K562 (cell line): ENCODE measurements around the gene LEPR. TPM values are rescaled to one million over a fixed set of nuclear protein-coding genes. Genes with fewer than 3 reads are reported as not detected.
A peak's percentile ranks its signal among the peaks of the same experiment; 100 is the strongest.

Source experiments
- ATAC-seq: fragments of 200-7000 bp; cut with Tn5 transposase; 3 replicates; pipeline ENCODE4 v1.9.1; 2020; ENCODE audit warnings: moderate library complexity
- BruUV-seq: library from RNA; stranded (reverse); fragments of 400-500 nt; replicated peaks from 2 replicates; lab custom pipeline; 2021; lab: Mats Ljungman, UMichigan
- CTCF ChIA-PET: fragments of 300-600 bp; formaldehyde crosslinking; extraction: SDS; loops from one replicate; lab custom pipeline; 2021; ENCODE audit warnings: low intra/inter-chr PET ratio; lab: Yijun Ruan, JAX
- POLR2A ChIA-PET: fragments of 300-600, 350-650 bp; sonication (Branson Sonifier 250); formaldehyde crosslinking; extraction: SDS; loops from one replicate; lab custom pipeline; 2021; ENCODE audit warnings: antibody characterized with exemption, inconsistent platforms; lab: Yijun Ruan, JAX
- DNase-seq, 4 experiments: peaks; one replicate each; pipeline versions ENCODE4 v3.0.0 to v3.0.0-alpha.2; 2011 to 2018; ENCODE audit warnings: low spot score in 3 of 4, mixed read lengths in 3 of 4; ENCODE audit errors: extremely low read depth in 1 of 4
- FAIRE-seq: peaks from 2 replicates; lab custom pipeline; 2011; peaks lifted over from hg19 to GRCh38; lab: Jason Lieb, UNC
- H2AFZ ChIP-seq: 2 replicates; pipeline ENCODE4 v1.6.0; 2011; ENCODE audit warnings: low read depth, low read length, control low read depth, inconsistent platforms
- H3K27ac ChIP-seq: fragments of 200-600 bp; 3 replicates; pipeline ENCODE4 v1.8.0; 2011; ENCODE audit warnings: low read depth, mild to moderate bottlenecking, control low read depth, inconsistent platforms, low read length, moderate library complexity, mixed read lengths; ENCODE audit errors: extremely low read depth
- H3K27me3 ChIP-seq, 2 experiments: fragments of 300-600 bp in 1 of 2; 2 replicates in 1 of 2; 3 replicates in 1 of 2; pipeline versions ENCODE4 v1.6.0 to v1.8.0; 2011; ENCODE audit warnings: inconsistent platforms in 2 of 2, low read length in 2 of 2, mild to moderate bottlenecking in 1 of 2, mixed read lengths in 1 of 2, moderate library complexity in 1 of 2; ENCODE audit not compliant: control insufficient read depth in 2 of 2, insufficient read depth in 2 of 2
- H3K36me3 ChIP-seq: fragments of 300-600 bp; 3 replicates; pipeline ENCODE4 v1.8.0; 2011; ENCODE audit warnings: mild to moderate bottlenecking, low read length, inconsistent platforms; ENCODE audit not compliant: control insufficient read depth, insufficient read depth
- H3K4me1 ChIP-seq, 2 experiments: fragments of 200-600 bp in 1 of 2; replicated peaks in 1 of 2; 2 replicates in 1 of 2; 3 replicates in 1 of 2; pipeline versions ENCODE4 v1.5.1 to v1.8.0; 2011; ENCODE audit warnings: inconsistent platforms in 2 of 2, low read length in 2 of 2, mild to moderate bottlenecking in 1 of 2, mixed read lengths in 1 of 2, moderate library complexity in 1 of 2; ENCODE audit not compliant: control insufficient read depth in 2 of 2, insufficient read depth in 2 of 2
- H3K4me2 ChIP-seq: 2 replicates; pipeline ENCODE4 v1.6.1; 2011; ENCODE audit warnings: low read length, control low read depth, inconsistent platforms, mixed read lengths; ENCODE audit not compliant: insufficient read depth
- H3K4me3 ChIP-seq: fragments of 200-600 bp; sonication (generic), shearing (Covaris generic); 2 replicates; pipeline ENCODE4 v1.5.1; 2016; ENCODE audit warnings: control low read depth, inconsistent platforms
- H3K79me2 ChIP-seq: fragments of 200-600 bp; 3 replicates; pipeline ENCODE4 v1.8.0; 2011; ENCODE audit warnings: low read length, inconsistent platforms; ENCODE audit not compliant: control insufficient read depth, insufficient read depth
- H3K9ac ChIP-seq, 2 experiments: 2 replicates each; pipeline versions ENCODE4 v1.6.0 to v1.6.1; 2011; ENCODE audit warnings: low read depth in 2 of 2, low read length in 2 of 2, control low read depth in 1 of 2, inconsistent platforms in 1 of 2, mild to moderate bottlenecking in 1 of 2, mixed read lengths in 1 of 2; ENCODE audit not compliant: insufficient read depth in 1 of 2
- H3K9me1 ChIP-seq: one replicate; pipeline ENCODE4 v1.6.0; 2011; ENCODE audit warnings: inconsistent platforms, mild to moderate bottlenecking, low read length, moderate library complexity; ENCODE audit not compliant: control insufficient read depth, insufficient read depth
- H3K9me3 ChIP-seq: replicated peaks from 2 replicates; pipeline ENCODE4 v1.5.1; 2011; ENCODE audit warnings: low read depth, low read length, inconsistent platforms; ENCODE audit not compliant: control insufficient read depth, insufficient read depth
- H4K20me1 ChIP-seq: replicated peaks from 2 replicates; pipeline ENCODE4 v1.6.1; 2011; ENCODE audit warnings: low read length, inconsistent platforms, mixed read lengths; ENCODE audit not compliant: control insufficient read depth, insufficient read depth
- CEBPB ChIP-seq: fragments of 450-650 bp; IDR thresholded peaks from 2 replicates; pipeline ENCODE4 v1.6.1; 2016; ENCODE audit warnings: missing genetic modification characterization, missing compliant biosample characterization
- CEBPG ChIP-seq, 3 experiments: fragments of 200-800 bp in 1 of 3; sonication (Bioruptor generic) in 1 of 3; sonication (generic) in 1 of 3; formaldehyde crosslinking in 1 of 3; IDR thresholded peaks in 2 of 3; conservative IDR thresholded peaks in 1 of 3; 2 replicates each; pipeline versions ENCODE4 v1.6.1 to v1.8.0; 2016 to 2022; ENCODE audit warnings: missing compliant biosample characterization in 2 of 3, missing genetic modification characterization in 2 of 3, mild to moderate bottlenecking in 1 of 3, missing genetic modification reagents in 1 of 3
- FOXK1 ChIP-seq: sonication (generic); formaldehyde crosslinking; IDR thresholded peaks from 2 replicates; pipeline ENCODE4 v1.8.0; 2022; ENCODE audit warnings: missing genetic modification reagents, mild to moderate bottlenecking, borderline replicate concordance
- ZBTB12 ChIP-seq: fragments of 250-450 bp; sonication (Bioruptor Pico); IDR thresholded peaks from 2 replicates; pipeline ENCODE4 v1.4.0; 2020
- ZNF311 ChIP-seq: fragments of 250-450 bp; sonication (Bioruptor Pico); IDR thresholded peaks from 2 replicates; pipeline ENCODE4 v1.4.0; 2020; ENCODE audit warnings: mild to moderate bottlenecking, moderate library complexity
- ZNF507 ChIP-seq: conservative IDR thresholded peaks from 2 replicates; pipeline ENCODE4 v1.6.1; 2017; ENCODE audit warnings: missing genetic modification characterization, missing compliant biosample characterization
- ZNF696 ChIP-seq: fragments of 250-450 bp; sonication (Bioruptor Pico); conservative IDR thresholded peaks from 2 replicates; pipeline ENCODE4 v1.4.0; 2020; ENCODE audit warnings: mild to moderate bottlenecking, moderate library complexity
- ZNF79 ChIP-seq: fragments of 250-450 bp; sonication (Bioruptor Pico); IDR thresholded peaks from 2 replicates; pipeline ENCODE4 v1.4.0; 2020; ENCODE audit warnings: low read depth, mild to moderate bottlenecking, moderate library complexity
- WGBS: fragments of 100-300 bp; shearing (Covaris generic); methylation state at CpG from one replicate; pipeline ENCODE4 v1.1.6; 2016; ENCODE audit warnings: low coverage, mixed read lengths; ENCODE audit not compliant: insufficient coverage; ENCODE audit errors: missing lambda C conversion rate; 5-methylcytosine and 5-hydroxymethylcytosine counted together
- in situ Hi-C: fragments of 300-500 bp; cut with MboI; formaldehyde crosslinking; loops from 4 replicates; pipeline ENCODE4 v1.15.0; 2018; ENCODE audit warnings: inconsistent platforms, mixed read lengths
- intact Hi-C: fragments of 100-400 bp; cut with micrococcal nuclease; formaldehyde crosslinking; loops from 2 replicates; pipeline ENCODE4 v1.14.2; 2022
- polyA plus RNA-seq, 8 experiments: library from polyadenylated mRNA; depleted of rRNA in 4 of 8; stranded (reverse) in 5 of 8; unstranded in 3 of 8; fragments of >200 nt; fragmentation: Nextera tagmentation in 2 of 8; fragmentation: Illumina TruSeq in 1 of 8; extraction: Ambion mirVana in 2 of 8; extraction: Trizol in 1 of 8; gene quantifications; 2 replicates each; pipeline versions ENCODE4 v1.2.1 to v1.2.3, GENCODE V29; 2011 to 2014; ENCODE audit warnings: inconsistent platforms in 1 of 8, missing spikeins in 1 of 8
- total RNA-seq, 7 experiments: library from RNA; depleted of rRNA in 6 of 7; stranded (reverse); fragments of >200 nt in 6 of 7; fragmentation: Illumina TruSeq in 2 of 7; extraction: Trizol in 2 of 7; gene quantifications; 2 replicates each; pipeline versions ENCODE4 v1.2.1 to v1.2.3, GENCODE V29; 2011 to 2021; ENCODE audit warnings: low replicate concordance in 1 of 7

The LEPR gene
- total and polyA plus RNA-seq, 9 of the 15 experiments (the other 6 are each of a cell fraction or from before 2014, with no cell fraction given): 12.2 to 111 (median 43.1) TPM

GRCh38 chr1:65444128-65444640 lies 23.7 kb downstream of the LEPR start:
- DNase-seq (no peak), FAIRE-seq (no peak), ATAC-seq (no peak)
- H2AFZ ChIP-seq: no peak overlapping the region
- H4K20me1 ChIP-seq: no peaks in the 10 kb centered on the region
- intact Hi-C loops (no loop called here), in situ Hi-C loops (no loop called here)
- ChIA-PET CTCF (no interaction called here), POLR2A (no interaction called here)
- H3K9me1 ChIP-seq: no peaks in the 10 kb centered on the region
- H3K9ac ChIP-seq: no peak overlapping the region
- no peaks in the 10 kb centered on the region; the same call in 2 of the 3 replicates for H3K36me3 ChIP-seq
- H3K4me1 ChIP-seq: peaks cover 3 to 9% of the 10 kb centered on the region in 2 experiments; a peak in 3 of 5 replicates
- H3K27me3 ChIP-seq: no peaks in the 10 kb centered on the region
- no peaks in the 10 kb centered on the region for H3K9me3 ChIP-seq
- no peaks in the 10 kb centered on the region for H3K79me2 ChIP-seq
- H3K27ac ChIP-seq: no peak overlapping the region
- H3K4me3 ChIP-seq: no peak overlapping the region
- 86% methylated on average over 3 of the region's 5 CpGs for WGBS
- TF ChIP-seq ZNF311 (CRISPR knock-in tag): no peak
- TF ChIP-seq ZNF507 (tag): no peak
- no peak overlapping the region for H3K4me2 ChIP-seq
- no TSS peak for BruUV-seq

GRCh38 chr1:65445837-65446236 lies 25.4 kb downstream of the LEPR start:
- Histone ChIP-seq H3K27ac (no peak overlapping the region), H3K79me2 (no peaks in the 10 kb centered on the region), H3K4me3 (no peak overlapping the region), H3K4me2 (no peak overlapping the region), H3K9me3 (no peaks in the 10 kb centered on the region), H3K9ac (no peak overlapping the region), H3K27me3 (no peaks in the 10 kb centered on the region), H3K9me1 (no peaks in the 10 kb centered on the region), H4K20me1 (no peaks in the 10 kb centered on the region), H3K36me3 (no peaks in the 10 kb centered on the region; the same call in 2 of the 3 replicates), H3K4me1 (peaks cover 3 to 4% of the 10 kb centered on the region in 2 experiments; a peak in 2 of 5 replicates), H2AFZ (no peak overlapping the region)
- BruUV-seq: no TSS peak
- 94% methylated on average over 1 of the region's 1 CpG for WGBS
- CTCF ChIA-PET: no interaction called here
- FAIRE-seq: no peak
- POLR2A ChIA-PET: no interaction called here
- ATAC-seq: no peak
- in situ Hi-C loops: no loop called here
- intact Hi-C loops: no loop called here
- no peak for DNase-seq
- TF ChIP-seq FOXK1 (CRISPR knock-in tag) (no peak), CEBPB (tag) (peak; percentile 93), ZNF79 (CRISPR knock-in tag) (no peak), ZNF696 (CRISPR knock-in tag) (no peak), CEBPG (CRISPR knock-in tag; IDR thresholded peaks at IDR 0.05) (no peak), CEBPG (tag; conservative IDR thresholded peaks at IDR 0.05 in 1 of 2, IDR thresholded peaks at IDR 0.05 in 1 of 2) (peak; percentile 74 to 97), ZBTB12 (CRISPR knock-in tag) (no peak)
